Ishikawa (cell line): ENCODE data around the gene NT5E.

Experiments
- CEBPB ChIP-seq: IDR thresholded peaks from 2 replicates; pipeline ENCODE4 v1.6.1; 2012
- CREB1 ChIP-seq: IDR thresholded peaks from 2 replicates; pipeline ENCODE4 v1.6.1; 2012; ENCODE audit warnings: low read depth
- EGR1 ChIP-seq: IDR thresholded peaks from 2 replicates; pipeline ENCODE4 v1.6.1; 2012
- EP300 ChIP-seq: IDR thresholded peaks from 2 replicates; pipeline ENCODE4 v1.6.1; 2012; ENCODE audit warnings: borderline replicate concordance
- FOXM1 ChIP-seq: IDR thresholded peaks from 2 replicates; pipeline ENCODE4 v1.6.1; 2012; ENCODE audit warnings: low read depth, borderline replicate concordance
- MAX ChIP-seq: IDR thresholded peaks from 2 replicates; pipeline ENCODE4 v1.6.1; 2012
- NFIC ChIP-seq: IDR thresholded peaks from 2 replicates; pipeline ENCODE4 v1.6.1; 2012
- RAD21 ChIP-seq: IDR thresholded peaks from 2 replicates; pipeline ENCODE4 v1.6.1; 2012; ENCODE audit warnings: low read depth
- REST ChIP-seq: IDR thresholded peaks from 2 replicates; pipeline ENCODE4 v1.6.1; 2012; ENCODE audit warnings: low read depth, mild to moderate bottlenecking
- TAF1 ChIP-seq: IDR thresholded peaks from 2 replicates; pipeline ENCODE4 v1.6.1; 2012; ENCODE audit warnings: low read depth, mild to moderate bottlenecking
- TCF12 ChIP-seq: IDR thresholded peaks from 2 replicates; pipeline ENCODE4 v1.6.1; 2012; ENCODE audit warnings: low read depth
- TEAD4 ChIP-seq: IDR thresholded peaks from 2 replicates; pipeline ENCODE4 v1.6.1; 2012
- USF1 ChIP-seq: IDR thresholded peaks from 2 replicates; pipeline ENCODE4 v1.6.1; 2012
- YY1 ChIP-seq: IDR thresholded peaks from 2 replicates; pipeline ENCODE4 v1.6.1; 2012; ENCODE audit warnings: low read depth
- ZBTB7A ChIP-seq: IDR thresholded peaks from 2 replicates; pipeline ENCODE4 v1.6.1; 2012; ENCODE audit warnings: low read depth

Gene NT5E

GRCh38 chr6:85451565-85452306 lies 1.9 kb downstream of the NT5E start:
- TF ChIP-seq MAX (no peak), FOXM1 (no peak), TEAD4 (no peak), EGR1 (no peak), ZBTB7A (no peak), EP300 (no peak), CEBPB (no peak), USF1 (no peak), TCF12 (no peak), TAF1 (no peak), YY1 (no peak), CREB1 (no peak), REST (no peak)

GRCh38 chr6:85452441-85452881 lies 2.6 kb downstream of the NT5E start:
- TF ChIP-seq USF1 (no peak), YY1 (no peak), EP300 (no peak), RAD21 (no peak), CREB1 (no peak), REST (no peak)

- TF ChIP-seq CREB1 (no peak), REST (no peak), RAD21 (no peak), ZBTB7A (no peak), YY1 (no peak), FOXM1 (no peak), MAX (no peak), EP300 (no peak), TEAD4 (no peak), USF1 (no peak), EGR1 (no peak), TAF1 (no peak)
Observed at GRCh38 chr6:85453052-85453451, 3.2 kb downstream of the NT5E start.

- TF ChIP-seq CREB1: no peak
- no peak for TF ChIP-seq FOXM1
- no peak for TF ChIP-seq TCF12
- TF ChIP-seq CEBPB: no peak
- no peak for TF ChIP-seq YY1
- no peak for TF ChIP-seq USF1
- no peak for TF ChIP-seq TAF1
- TF ChIP-seq NFIC: no peak
- TF ChIP-seq ZBTB7A: no peak
- TF ChIP-seq RAD21: no peak
- TF ChIP-seq TEAD4: no peak
- TF ChIP-seq EGR1: no peak
- TF ChIP-seq REST: no peak
- no peak for TF ChIP-seq MAX
- TF ChIP-seq EP300: no peak
Observed at GRCh38 chr6:85453490-85453889, 3.6 kb downstream of the NT5E start.
